HCT116 (cell line): ENCODE results near the gene PDE4D. TPM values are rescaled to one million over a fixed set of nuclear protein-coding genes. Genes with fewer than 3 reads are reported as not detected.

Experiments
- ATAC-seq: fragments of 200-7000 bp; cut with Tn5 transposase; 2 replicates; pipeline ENCODE4 v1.9.1; 2020; ENCODE audit warnings: mild to moderate bottlenecking, moderate library complexity
- BruUV-seq: library from RNA; stranded (reverse); fragments of 400-500 nt; replicated peaks from 2 replicates; lab custom pipeline; 2021; lab: Mats Ljungman, UMichigan
- CTCF ChIA-PET: fragments of 300-600 bp; sonication (Branson Sonifier 250); formaldehyde crosslinking; loops from one replicate; lab custom pipeline; 2021; ENCODE audit warnings: antibody characterized with exemption; lab: Charles Lee
- POLR2A ChIA-PET: fragments of 300-600, 350-600 bp; sonication (Branson Sonifier 250); formaldehyde crosslinking; loops from one replicate; lab custom pipeline; 2021; ENCODE audit warnings: antibody characterized with exemption; lab: Charles Lee
- RAD21 ChIA-PET, 2 experiments: fragments of 300-600 bp; sonication (Branson Sonifier 250); formaldehyde crosslinking; loops; one replicate each; lab custom pipeline; 2023; ENCODE audit warnings: low total read pairs in 2 of 2; ENCODE audit not compliant: uncharacterized antibody in 2 of 2, unreplicated experiment in 2 of 2, low non-redundant PET in 1 of 2; lab: Charles Lee
- DNase-seq: peaks from one replicate; pipeline ENCODE4 v3.0.0-alpha.2; 2010; ENCODE audit warnings: low read depth, low spot score
- H2AFZ ChIP-seq: fragments of 200-600 bp; shearing (Covaris generic), sonication (generic); 2 replicates; pipeline ENCODE4 v1.6.1; 2017; ENCODE audit warnings: low read depth, mixed run types, mixed read lengths, antibody characterized with exemption, low read length; ENCODE audit not compliant: poor library complexity, severe bottlenecking
- H3K27ac ChIP-seq: 2 replicates; pipeline ENCODE4 v1.5.1; 2012; ENCODE audit warnings: low read depth, low read length
- H3K27me3 ChIP-seq: fragments of 200-600 bp; sonication (generic); 2 replicates; pipeline ENCODE4 v1.6.1; 2016; ENCODE audit warnings: mixed run types, low read length, mixed read lengths; ENCODE audit not compliant: insufficient read depth
- H3K36me3 ChIP-seq, 2 experiments: fragments of 200-500 bp in 1 of 2; fragments of 200-600 bp in 1 of 2; sonication (Bioruptor generic) in 1 of 2; sonication (generic) in 1 of 2; 2 replicates each; pipeline versions ENCODE4 v1.5.1 to v1.6.1; 2014 to 2016; ENCODE audit warnings: low read length in 2 of 2, inconsistent platforms in 1 of 2, mixed read lengths in 1 of 2, mixed run types in 1 of 2; ENCODE audit not compliant: insufficient read depth in 2 of 2, control insufficient read depth in 1 of 2
- H3K4me1 ChIP-seq, 2 experiments: fragments of 200-600 bp in 1 of 2; sonication (generic) in 1 of 2; 2 replicates each; pipeline versions ENCODE4 v1.5.1 to v1.6.1; 2012 to 2017; ENCODE audit warnings: low read length in 2 of 2, inconsistent platforms in 1 of 2, mild to moderate bottlenecking in 1 of 2, mixed read lengths in 1 of 2, mixed run types in 1 of 2, moderate library complexity in 1 of 2; ENCODE audit not compliant: insufficient read depth in 2 of 2, control insufficient read depth in 1 of 2
- H3K4me2 ChIP-seq: fragments of 200-600 bp; sonication (generic); 2 replicates; pipeline ENCODE4 v1.6.1; 2017; ENCODE audit warnings: mixed run types, low read length, mixed read lengths
- H3K4me3 ChIP-seq, 2 experiments: fragments of 200-600 bp in 1 of 2; sonication (generic) in 1 of 2; replicated peaks in 1 of 2; 2 replicates each; pipeline ENCODE4 v1.5.1; 2011 to 2016; ENCODE audit warnings: low read length in 2 of 2, control low read depth in 1 of 2, low read depth in 1 of 2, mild to moderate bottlenecking in 1 of 2, mixed read lengths in 1 of 2, mixed run types in 1 of 2
- H3K79me2 ChIP-seq: fragments of 200-600 bp; sonication (generic); 2 replicates; pipeline ENCODE4 v1.6.1; 2017; ENCODE audit warnings: mild to moderate bottlenecking, mixed run types, low read length, moderate library complexity, mixed read lengths; ENCODE audit not compliant: insufficient read depth
- H3K9ac ChIP-seq: fragments of 200-600 bp; sonication (generic); 2 replicates; pipeline ENCODE4 v1.6.1; 2016; ENCODE audit warnings: low read length, mixed read lengths
- H3K9me2 ChIP-seq: fragments of 200-600 bp; sonication (generic), shearing (Covaris generic); 2 replicates; pipeline ENCODE4 v1.6.1; 2017; ENCODE audit warnings: mixed run types, mild to moderate bottlenecking, moderate library complexity; ENCODE audit not compliant: insufficient read depth
- H3K9me3 ChIP-seq, 2 experiments: fragments of 200-500 bp in 1 of 2; fragments of 200-600 bp in 1 of 2; sonication (Bioruptor generic) in 1 of 2; sonication (generic) in 1 of 2; 2 replicates each; pipeline ENCODE4 v1.6.1; 2014 to 2017; ENCODE audit warnings: low read length in 2 of 2, mixed read lengths in 2 of 2, inconsistent platforms in 1 of 2, low read depth in 1 of 2, mild to moderate bottlenecking in 1 of 2, mixed run types in 1 of 2, moderate library complexity in 1 of 2; ENCODE audit not compliant: control insufficient read depth in 1 of 2, insufficient read depth in 1 of 2
- H4K20me1 ChIP-seq: fragments of 200-600 bp; sonication (generic), shearing (Covaris generic); 2 replicates; pipeline ENCODE4 v1.6.1; 2017; ENCODE audit warnings: mixed run types, mild to moderate bottlenecking, moderate library complexity; ENCODE audit not compliant: insufficient read depth
- ATF3 ChIP-seq: IDR thresholded peaks from 2 replicates; pipeline ENCODE4 v1.6.1; 2012
- ELF1 ChIP-seq: IDR thresholded peaks from 2 replicates; pipeline ENCODE4 v1.6.1; 2012; ENCODE audit warnings: low read depth, borderline replicate concordance
- EZH2 ChIP-seq: fragments of 200-600 bp; sonication (generic); IDR thresholded peaks from 2 replicates; pipeline ENCODE4 v1.6.1; 2017; ENCODE audit warnings: antibody characterized with exemption, mixed run types
- REST ChIP-seq: IDR thresholded peaks from 2 replicates; pipeline ENCODE4 v1.6.1; 2012; ENCODE audit warnings: low read depth
- SP1 ChIP-seq: IDR thresholded peaks from 2 replicates; pipeline ENCODE4 v1.6.1; 2012; ENCODE audit warnings: low read depth
- TCF7L2 ChIP-seq: IDR thresholded peaks from 2 replicates; pipeline ENCODE4 v1.7.0; 2011; ENCODE audit warnings: borderline replicate concordance, inconsistent platforms; ENCODE audit not compliant: insufficient read depth, insufficient read length; ENCODE audit errors: extremely low read depth
- YY1 ChIP-seq: IDR thresholded peaks from 2 replicates; pipeline ENCODE4 v1.6.1; 2011; ENCODE audit warnings: low read length, low read depth, moderate library complexity, mild to moderate bottlenecking; ENCODE audit not compliant: insufficient replicate concordance; ENCODE audit errors: extremely low read depth
- ZNF274 ChIP-seq: fragments of 200-500 bp; sonication (Bioruptor generic); IDR thresholded peaks from 2 replicates; pipeline ENCODE4 v1.6.1; 2014; ENCODE audit warnings: mild to moderate bottlenecking, low read depth, low read length, inconsistent platforms
- intact Hi-C: fragments of 100-400 bp; cut with micrococcal nuclease; formaldehyde crosslinking; loops from 2 replicates; pipeline ENCODE4 v1.10.0; 2022
- total RNA-seq: library from RNA; stranded (reverse); gene quantifications from one replicate; pipeline ENCODE4 v1.2.1, GENCODE V29; 2021; ENCODE audit not compliant: unreplicated experiment
- TF ChIP-seq, protein P1 (sequence below), 3 experiments: fragments of 200-600 bp in 1 of 3; sonication (generic) in 1 of 3; IDR thresholded peaks in 2 of 3; conservative IDR thresholded peaks in 1 of 3; 2 replicates each; pipeline ENCODE4 v1.5.1; 2012 to 2017; ENCODE audit warnings: low read depth in 2 of 3, low read length in 2 of 3, antibody characterized with exemption in 1 of 3, borderline replicate concordance in 1 of 3, control low read depth in 1 of 3, mild to moderate bottlenecking in 1 of 3, mixed read lengths in 1 of 3, mixed run types in 1 of 3, moderate library complexity in 1 of 3; ENCODE audit not compliant: insufficient read depth in 1 of 3

Gene PDE4D
- total RNA-seq, 1 experiment from 2014 or later, result 1.1 TPM

GRCh38 chr5:58967597-58968281 lies 925.8 kb downstream of the PDE4D start:
- TF ChIP-seq ZNF274 (no peak), ATF3 (no peak), ELF1 (no peak)
- TF ChIP-seq, all 23 proteins: peak for 0
- intact Hi-C loops, result no loop called here
- BruUV-seq, result no TSS peak
- Histone ChIP-seq H3K9ac (no peak overlapping the region), H3K4me3 (no peak overlapping the region), H3K36me3 (no peaks in the 10 kb centered on the region), H3K4me2 (no peak overlapping the region), H4K20me1 (no peaks in the 10 kb centered on the region), H3K9me2 (no peaks in the 10 kb centered on the region), H3K4me1 (no peaks in the 10 kb centered on the region), H3K79me2 (no peaks in the 10 kb centered on the region), H3K27me3 (peaks cover 21% of the 10 kb centered on the region), H2AFZ (no peak overlapping the region), H3K27ac (no peak overlapping the region), H3K9me3 (no peaks in the 10 kb centered on the region)
- RAD21 ChIA-PET, result no interaction called here
- POLR2A ChIA-PET, result no interaction called here
- ATAC-seq, result no peak
- DNase-seq, result no peak
- CTCF ChIA-PET, result no interaction called here

DNA sequence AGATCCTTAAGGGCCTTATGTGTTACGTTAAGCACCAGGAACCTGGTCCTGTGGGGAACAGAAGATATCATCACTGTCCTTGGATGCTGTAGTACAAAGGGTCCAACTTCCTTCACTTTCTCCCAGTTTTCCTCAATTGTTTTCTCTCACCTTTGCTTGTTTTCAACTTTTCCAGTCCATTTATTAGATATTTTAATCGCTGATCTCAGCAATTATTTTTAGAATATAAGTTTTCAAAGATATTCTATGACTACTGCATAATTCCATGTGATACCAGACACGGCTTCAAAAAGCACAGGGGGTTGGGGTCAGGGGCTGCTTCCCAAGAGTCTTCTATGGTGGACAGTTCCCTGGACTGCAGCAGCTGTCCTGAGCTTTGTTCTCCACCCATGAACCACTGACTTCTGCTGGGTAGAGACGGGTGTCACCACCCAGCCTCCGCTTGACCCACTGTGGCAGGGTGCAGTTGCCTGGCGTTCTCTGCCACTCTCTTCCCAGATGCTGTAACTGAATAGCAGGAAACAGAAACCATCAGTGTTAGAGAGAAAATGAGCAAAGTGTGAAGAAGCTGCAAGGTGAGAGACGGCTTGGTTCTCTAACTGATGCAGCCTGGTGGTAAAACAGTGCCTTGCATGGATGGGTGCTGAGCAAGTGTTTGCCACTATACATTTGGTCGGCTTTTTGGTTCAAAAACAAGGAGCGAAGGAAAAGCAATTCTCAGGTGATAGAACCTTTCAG lies 927.7 kb downstream of the PDE4D start:
- POLR2A ChIA-PET, result no interaction called here
- Histone ChIP-seq H4K20me1 (no peaks in the 10 kb centered on the region), H3K9ac (no peak overlapping the region), H3K27me3 (peaks cover 9% of the 10 kb centered on the region), H3K4me3 (no peak overlapping the region), H2AFZ (no peak overlapping the region), H3K27ac (no peak overlapping the region), H3K9me3 (no peaks in the 10 kb centered on the region), H3K36me3 (no peaks in the 10 kb centered on the region), H3K79me2 (no peaks in the 10 kb centered on the region), H3K4me1 (no peaks in the 10 kb centered on the region), H3K4me2 (no peak overlapping the region), H3K9me2 (no peaks in the 10 kb centered on the region)
- ATAC-seq, result no peak
- CTCF ChIA-PET, result no interaction called here
- intact Hi-C loops, result no loop called here
- RAD21 ChIA-PET, result no interaction called here
- no TSS peak for BruUV-seq
- TF ChIP-seq ATF3 (no peak), SP1 (no peak), EZH2 (no peak), TCF7L2 (no peak), YY1 (no peak), REST (no peak)
- TF ChIP-seq, protein P1, sequence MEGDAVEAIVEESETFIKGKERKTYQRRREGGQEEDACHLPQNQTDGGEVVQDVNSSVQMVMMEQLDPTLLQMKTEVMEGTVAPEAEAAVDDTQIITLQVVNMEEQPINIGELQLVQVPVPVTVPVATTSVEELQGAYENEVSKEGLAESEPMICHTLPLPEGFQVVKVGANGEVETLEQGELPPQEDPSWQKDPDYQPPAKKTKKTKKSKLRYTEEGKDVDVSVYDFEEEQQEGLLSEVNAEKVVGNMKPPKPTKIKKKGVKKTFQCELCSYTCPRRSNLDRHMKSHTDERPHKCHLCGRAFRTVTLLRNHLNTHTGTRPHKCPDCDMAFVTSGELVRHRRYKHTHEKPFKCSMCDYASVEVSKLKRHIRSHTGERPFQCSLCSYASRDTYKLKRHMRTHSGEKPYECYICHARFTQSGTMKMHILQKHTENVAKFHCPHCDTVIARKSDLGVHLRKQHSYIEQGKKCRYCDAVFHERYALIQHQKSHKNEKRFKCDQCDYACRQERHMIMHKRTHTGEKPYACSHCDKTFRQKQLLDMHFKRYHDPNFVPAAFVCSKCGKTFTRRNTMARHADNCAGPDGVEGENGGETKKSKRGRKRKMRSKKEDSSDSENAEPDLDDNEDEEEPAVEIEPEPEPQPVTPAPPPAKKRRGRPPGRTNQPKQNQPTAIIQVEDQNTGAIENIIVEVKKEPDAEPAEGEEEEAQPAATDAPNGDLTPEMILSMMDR (IDR thresholded peaks at IDR 0.05 in 2 of 3, conservative IDR thresholded peaks at IDR 0.05 in 1 of 3; ENCODE audit: borderline replicate concordance in 1 of 3, insufficient read depth in 1 of 3, low read depth in 2 of 3, low read length in 2 of 3), result no peak
- no peak for DNase-seq
